H1 (cell line): ENCODE data around the gene CBLN1. TPM values are rescaled to one million over a fixed set of nuclear protein-coding genes. Genes with fewer than 3 reads are reported as not detected.

Source experiments
- CTCF ChIA-PET: fragments of 300-600 bp; sonication (Branson Sonifier 250); formaldehyde crosslinking; loops from one replicate; lab custom pipeline; 2021; ENCODE audit not compliant: partially characterized antibody; lab: Charles Lee
- POLR2A ChIA-PET: fragments of 300-600 bp; sonication (Branson Sonifier 250); formaldehyde crosslinking; loops from one replicate; lab custom pipeline; 2021; ENCODE audit warnings: inconsistent platforms; ENCODE audit not compliant: partially characterized antibody; lab: Charles Lee
- DNase-seq, 2 experiments: peaks; one replicate each; pipeline versions ENCODE4 v3.0.0 to v3.0.0-alpha.2; 2010 to 2022; ENCODE audit warnings: low spot score in 2 of 2, low read depth in 1 of 2, mixed read lengths in 1 of 2
- FAIRE-seq: peaks from 2 replicates; lab custom pipeline; 2011; peaks lifted over from hg19 to GRCh38; lab: Jason Lieb, UNC
- H2AFZ ChIP-seq: 2 replicates; pipeline ENCODE4 v1.8.1; 2012; ENCODE audit warnings: low read length, inconsistent platforms
- H2AK5ac ChIP-seq: 2 replicates; pipeline ENCODE4 v1.6.1; 2013; ENCODE audit warnings: low read depth, low read length
- H2BK120ac ChIP-seq: replicated peaks from 2 replicates; pipeline ENCODE3; 2013; ENCODE audit warnings: low read depth, low read length, inconsistent platforms
- H2BK12ac ChIP-seq: 2 replicates; pipeline ENCODE4 v1.6.1; 2013; ENCODE audit warnings: low read depth, low read length
- H2BK15ac ChIP-seq: 2 replicates; pipeline ENCODE4 v1.6.1; 2013; ENCODE audit warnings: low read length
- H2BK20ac ChIP-seq: 2 replicates; pipeline ENCODE4 v1.6.1; 2013; ENCODE audit warnings: low read length
- H2BK5ac ChIP-seq: 2 replicates; pipeline ENCODE4 v1.6.1; 2013; ENCODE audit warnings: low read depth, low read length
- H3K14ac ChIP-seq: 2 replicates; pipeline ENCODE4 v1.6.1; 2013; ENCODE audit warnings: inconsistent platforms; ENCODE audit not compliant: insufficient read length
- H3K18ac ChIP-seq: 2 replicates; pipeline ENCODE4 v1.6.1; 2013; ENCODE audit warnings: low read length; ENCODE audit errors: extremely low read depth
- H3K23ac ChIP-seq: 2 replicates; pipeline ENCODE4 v1.6.1; 2013; ENCODE audit warnings: inconsistent platforms; ENCODE audit not compliant: insufficient read length
- H3K23me2 ChIP-seq: 2 replicates; pipeline ENCODE4 v1.6.1; 2013; ENCODE audit warnings: low read depth, low read length
- H3K27ac ChIP-seq: 2 replicates; pipeline ENCODE4 v1.6.1; 2011; ENCODE audit warnings: low read depth, low read length, inconsistent platforms
- H3K27me3 ChIP-seq, 4 experiments: replicated peaks in 1 of 4; 1 replicate in 1 of 4; 2 replicates in 3 of 4; pipeline versions ENCODE4 v1.6.1 to v1.8.1; 2011 to 2013; ENCODE audit warnings: low read length in 3 of 4, mild to moderate bottlenecking in 3 of 4, inconsistent platforms in 2 of 4, mixed read lengths in 2 of 4, moderate library complexity in 1 of 4; ENCODE audit not compliant: control insufficient read depth in 3 of 4, insufficient read depth in 3 of 4; ENCODE audit errors: extremely low read depth in 1 of 4
- H3K36me3 ChIP-seq, 4 experiments: 2 replicates each; pipeline versions ENCODE4 v1.6.1 to v1.8.1; 2011 to 2013; ENCODE audit warnings: mild to moderate bottlenecking in 4 of 4, low read length in 3 of 4, moderate library complexity in 2 of 4, control low read depth in 1 of 4, inconsistent platforms in 1 of 4; ENCODE audit not compliant: insufficient read depth in 4 of 4, control insufficient read depth in 2 of 4
- H3K4ac ChIP-seq: replicated peaks from 2 replicates; pipeline ENCODE3; 2013; ENCODE audit warnings: low read length, low read depth, mixed read lengths, inconsistent platforms; ENCODE audit not compliant: insufficient read length
- H3K4me1 ChIP-seq, 4 experiments: replicated peaks in 1 of 4; 1 replicate in 1 of 4; 2 replicates in 3 of 4; pipeline versions ENCODE4 v1.6.1 to v1.8.1; 2011 to 2013; ENCODE audit warnings: low read length in 3 of 4, inconsistent platforms in 2 of 4, mixed read lengths in 1 of 4; ENCODE audit not compliant: insufficient read depth in 4 of 4, control insufficient read depth in 3 of 4
- H3K4me2 ChIP-seq, 2 experiments: 2 replicates each; pipeline versions ENCODE4 v1.6.1 to v1.8.1; 2011 to 2013; ENCODE audit warnings: low read depth in 2 of 2, low read length in 2 of 2, control low read depth in 1 of 2, inconsistent platforms in 1 of 2, mild to moderate bottlenecking in 1 of 2; ENCODE audit not compliant: insufficient read depth in 1 of 2
- H3K4me3 ChIP-seq, 4 experiments: fragments of 200-600, 300-600 bp in 1 of 4; sonication (generic), shearing (Covaris generic), sonication (Bioruptor Twin) in 1 of 4; 2 replicates each; pipeline versions ENCODE4 v1.5.1 to v1.8.1; 2011 to 2016; ENCODE audit warnings: low read length in 4 of 4, low read depth in 3 of 4, control low read depth in 2 of 4, inconsistent platforms in 2 of 4, mild to moderate bottlenecking in 2 of 4, mixed read lengths in 1 of 4, moderate library complexity in 1 of 4; ENCODE audit not compliant: insufficient read depth in 2 of 4; ENCODE audit errors: extremely low read depth in 1 of 4
- H3K56ac ChIP-seq: replicated peaks from 2 replicates; pipeline ENCODE3; 2013; ENCODE audit warnings: low read depth, mild to moderate bottlenecking, mixed read lengths, low read length, inconsistent platforms; ENCODE audit not compliant: insufficient read length
- H3K79me1 ChIP-seq: 2 replicates; pipeline ENCODE4 v1.6.1; 2013; ENCODE audit warnings: low read depth, low read length, control low read depth
- H3K79me2 ChIP-seq, 2 experiments: 2 replicates each; pipeline versions ENCODE4 v1.6.1 to v1.8.1; 2012 to 2013; ENCODE audit warnings: low read length in 2 of 2, mild to moderate bottlenecking in 2 of 2, inconsistent platforms in 1 of 2; ENCODE audit not compliant: insufficient read depth in 2 of 2, control insufficient read depth in 1 of 2
- H3K9ac ChIP-seq, 4 experiments: replicated peaks in 1 of 4; 1 replicate in 1 of 4; 2 replicates in 3 of 4; pipeline versions ENCODE4 v1.6.1 to v1.8.1; 2011 to 2013; ENCODE audit warnings: low read depth in 3 of 4, low read length in 3 of 4, control low read depth in 2 of 4, mild to moderate bottlenecking in 2 of 4, moderate library complexity in 2 of 4, inconsistent platforms in 1 of 4; ENCODE audit errors: extremely low read depth in 1 of 4
- H3K9me3 ChIP-seq, 2 experiments: 2 replicates each; pipeline versions ENCODE4 v1.6.1 to v1.8.1; 2012 to 2013; ENCODE audit warnings: mild to moderate bottlenecking in 2 of 2, moderate library complexity in 2 of 2, control low read depth in 1 of 2, inconsistent platforms in 1 of 2, low read depth in 1 of 2, low read length in 1 of 2, mixed read lengths in 1 of 2; ENCODE audit not compliant: insufficient read depth in 2 of 2
- H4K20me1 ChIP-seq, 2 experiments: replicated peaks in 1 of 2; 2 replicates each; pipeline versions ENCODE3 to v1.8.1; 2011 to 2013; ENCODE audit warnings: inconsistent platforms in 2 of 2, low read length in 2 of 2, mild to moderate bottlenecking in 1 of 2; ENCODE audit not compliant: insufficient read depth in 2 of 2, control insufficient read depth in 1 of 2
- H4K5ac ChIP-seq: 2 replicates; pipeline ENCODE4 v1.6.1; 2013; ENCODE audit warnings: low read length, low read depth, mixed read lengths, inconsistent platforms; ENCODE audit not compliant: insufficient read length
- H4K8ac ChIP-seq: 2 replicates; pipeline ENCODE4 v1.8.0; 2013; ENCODE audit warnings: mild to moderate bottlenecking, moderate library complexity, low read length, inconsistent platforms; ENCODE audit not compliant: insufficient read depth; ENCODE audit errors: extremely low read depth
- H4K91ac ChIP-seq: replicated peaks from 2 replicates; pipeline ENCODE3; 2013; ENCODE audit warnings: low read length, mixed read lengths, inconsistent platforms; ENCODE audit not compliant: insufficient read length
- CHD1 ChIP-seq: IDR thresholded peaks from 2 replicates; pipeline ENCODE4 v1.6.1; 2012; ENCODE audit warnings: low read depth, low read length, improper control_type of control experiment
- EZH2 ChIP-seq: fragments of 200-600 bp; sonication (generic); IDR thresholded peaks from 2 replicates; pipeline ENCODE4 v1.7.1; 2012; ENCODE audit warnings: low read depth, mild to moderate bottlenecking, moderate library complexity, low read length, inconsistent platforms; ENCODE audit not compliant: severe bottlenecking
- HDAC6 ChIP-seq: IDR thresholded peaks from one replicate; pipeline ENCODE4 v1.7.1; 2012; ENCODE audit warnings: low read depth, mild to moderate bottlenecking, inconsistent platforms, low read length, moderate library complexity
- RBBP5 ChIP-seq: IDR thresholded peaks from 2 replicates; pipeline ENCODE4 v1.7.1; 2012; ENCODE audit warnings: low read depth, mild to moderate bottlenecking, inconsistent platforms, low read length, moderate library complexity, borderline replicate concordance
- RFX5 ChIP-seq: IDR thresholded peaks from 2 replicates; pipeline ENCODE4 v1.6.1; 2011; ENCODE audit warnings: low read depth, low read length, improper control_type of control experiment, borderline replicate concordance
- RNF2 ChIP-seq: fragments of 200-900, 300-1000 bp; sonication (generic); IDR thresholded peaks from 2 replicates; pipeline ENCODE4 v1.7.1; 2016; ENCODE audit warnings: borderline replicate concordance, low read depth, mild to moderate bottlenecking, antibody characterized with exemption, low read length; ENCODE audit not compliant: poor library complexity, severe bottlenecking; ENCODE audit errors: missing control alignments
- SAP30 ChIP-seq: fragments of 300-600 bp; sonication (generic); IDR thresholded peaks from 2 replicates; pipeline ENCODE4 v1.7.1; 2012; ENCODE audit warnings: low read length, moderate library complexity, mild to moderate bottlenecking, inconsistent platforms; ENCODE audit not compliant: insufficient read depth, insufficient replicate concordance
- SIRT6 ChIP-seq: IDR thresholded peaks from one replicate; pipeline ENCODE4 v1.7.1; 2012; ENCODE audit warnings: low read length, inconsistent platforms
- TEAD4 ChIP-seq: IDR thresholded peaks from 2 replicates; pipeline ENCODE4 v1.6.1; 2012; ENCODE audit warnings: low read depth, low read length, inconsistent platforms, mixed read lengths
- YY1 ChIP-seq: IDR thresholded peaks from 2 replicates; pipeline ENCODE4 v1.6.1; 2011; ENCODE audit warnings: low read depth, mild to moderate bottlenecking, low read length
- WGBS, 2 experiments: shearing (Covaris generic) in 1 of 2; methylation state at CpG; one replicate each; pipeline versions ENCODE4 v1.1.6 to v1.1.7; 2013 to 2015; ENCODE audit warnings: low lambda C conversion rate in 2 of 2, mixed read lengths in 2 of 2, inconsistent platforms in 1 of 2, low coverage in 1 of 2, missing lambda C conversion rate in 1 of 2; ENCODE audit not compliant: insufficient replicate concordance in 2 of 2, insufficient coverage in 1 of 2, insufficient read length in 1 of 2; ENCODE audit errors: extremely low coverage in 1 of 2, missing lambda C conversion rate in 1 of 2; 5-methylcytosine and 5-hydroxymethylcytosine counted together
- polyA plus RNA-seq, 7 experiments: library from polyadenylated mRNA; depleted of rRNA in 3 of 7; stranded (reverse) in 5 of 7; unstranded in 2 of 7; fragments of >200 nt in 5 of 7; fragments of 200-250 nt in 2 of 7; gene quantifications; 1 replicate in 5 of 7; 2 replicates in 1 of 7; 4 replicates in 1 of 7; pipeline versions ENCODE4 v1.2.1 to v1.2.3, GENCODE V29; 2011 to 2013; ENCODE audit warnings: missing spikeins in 2 of 7, mixed read lengths in 2 of 7
- total RNA-seq: library from RNA; stranded (reverse); fragmentation: NEBNext Ultra II Directional; extraction: Animal tissue kit (Norgen Biotek cat#: 25700); gene quantifications from 2 replicates; pipeline ENCODE4 v1.2.1, GENCODE V29; 2021

The CBLN1 gene
- total and polyA plus RNA-seq, 2 of the 8 experiments (the other 6 are each of a cell fraction or from before 2014, with no cell fraction given): 0.97 to 7.1 TPM

DNA sequence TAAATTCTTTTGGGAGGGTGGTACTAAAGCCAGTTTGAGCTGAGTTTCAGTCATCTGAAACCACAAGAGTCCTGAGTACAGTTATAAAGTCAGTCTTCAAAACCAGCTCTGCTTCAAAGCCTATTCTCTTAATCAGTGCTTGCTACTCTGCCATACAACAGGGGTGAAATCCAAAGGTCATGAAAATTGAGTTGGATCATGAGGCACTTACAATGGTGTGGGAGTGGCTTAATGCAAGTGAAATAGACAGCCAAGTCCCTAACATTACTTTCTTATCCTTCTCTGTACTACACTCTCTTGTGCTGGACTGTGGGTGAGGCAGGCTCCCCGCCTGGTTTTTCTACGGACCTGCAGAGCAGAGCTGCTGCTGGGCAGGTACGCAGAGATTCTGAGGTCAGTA, 12.4 kb downstream of the CBLN1 start:
- POLR2A ChIA-PET: no interaction called here

More for the DNA sequence above, 12.4 kb downstream of the CBLN1 start:
- DNase-seq (no peak), FAIRE-seq (no peak)
- Histone ChIP-seq H3K56ac (no peak overlapping the region), H3K9ac (no peak overlapping the region), H3K79me2 (no peaks in the 10 kb centered on the region), H2BK5ac (no peak overlapping the region), H4K20me1 (peaks cover 2 to 4% of the 10 kb centered on the region in 2 experiments), H3K4me1 (peaks cover 0 to under 1% (median 0%) of the 10 kb centered on the region in 4 experiments; a peak in 1 of 7 replicates), H3K4ac (no peak overlapping the region), H3K18ac (no peak overlapping the region), H3K4me3 (no peak overlapping the region), H3K9me3 (no peaks in the 10 kb centered on the region), H3K14ac (no peak overlapping the region), H2AFZ (no peak overlapping the region), H2BK120ac (no peak overlapping the region), H3K27ac (no peak overlapping the region), H2AK5ac (no peak overlapping the region), H3K79me1 (no peaks in the 10 kb centered on the region), H3K36me3 (no peaks in the 10 kb centered on the region), H4K8ac (no peak overlapping the region), H3K4me2 (no peak overlapping the region), H2BK15ac (no peak overlapping the region), H3K27me3 (peaks cover 16 to 24% (median 20%) of the 10 kb centered on the region in 4 experiments), H4K91ac (no peak overlapping the region), H2BK12ac (no peak overlapping the region), H3K23me2 (peaks cover 2% of the 10 kb centered on the region; the same call in 1 of the 2 replicates), H3K23ac (no peak overlapping the region), H4K5ac (no peak overlapping the region), H2BK20ac (no peak overlapping the region)
- TF ChIP-seq YY1 (no peak), RFX5 (no peak), TEAD4 (no peak), RBBP5 (no peak), EZH2 (no peak), SAP30 (no peak), SIRT6 (no peak), CHD1 (no peak), RNF2 (no peak), HDAC6 (no peak)
- CTCF ChIA-PET: interaction anchor here (0.9 to 2.5 kb wide), 5 partner anchors 10 to 582 kb away, joined by 3 to 13 read pairs (median 3); no protein-coding TSS in a partner anchor
- 91% methylated on average over 3 of the region's 3 CpGs; no CpG with 5 or more reads in 1 of the 2 experiments for WGBS, 2 experiments
